GM19035 (cell line): ENCODE results near the gene PTPRD.

ENCODE experiments used
- ATAC-seq: cut with Tn5 transposase; IDR thresholded peaks from one replicate; pipeline ENCODE4 v1.9.1; 2021; ENCODE audit not compliant: unreplicated experiment

The PTPRD gene

GRCh38 chr9:8389531-8389930 is 2223.3 kb downstream of the PTPRD start:
- ATAC-seq: no peak

GRCh38 chr9:8388132-8388531 is 2224.7 kb downstream of the PTPRD start:
- no peak for ATAC-seq

- ATAC-seq: no peak
These were observed 2228.7 kb downstream of the PTPRD start for GRCh38 chr9:8384091-8384490.

DNA sequence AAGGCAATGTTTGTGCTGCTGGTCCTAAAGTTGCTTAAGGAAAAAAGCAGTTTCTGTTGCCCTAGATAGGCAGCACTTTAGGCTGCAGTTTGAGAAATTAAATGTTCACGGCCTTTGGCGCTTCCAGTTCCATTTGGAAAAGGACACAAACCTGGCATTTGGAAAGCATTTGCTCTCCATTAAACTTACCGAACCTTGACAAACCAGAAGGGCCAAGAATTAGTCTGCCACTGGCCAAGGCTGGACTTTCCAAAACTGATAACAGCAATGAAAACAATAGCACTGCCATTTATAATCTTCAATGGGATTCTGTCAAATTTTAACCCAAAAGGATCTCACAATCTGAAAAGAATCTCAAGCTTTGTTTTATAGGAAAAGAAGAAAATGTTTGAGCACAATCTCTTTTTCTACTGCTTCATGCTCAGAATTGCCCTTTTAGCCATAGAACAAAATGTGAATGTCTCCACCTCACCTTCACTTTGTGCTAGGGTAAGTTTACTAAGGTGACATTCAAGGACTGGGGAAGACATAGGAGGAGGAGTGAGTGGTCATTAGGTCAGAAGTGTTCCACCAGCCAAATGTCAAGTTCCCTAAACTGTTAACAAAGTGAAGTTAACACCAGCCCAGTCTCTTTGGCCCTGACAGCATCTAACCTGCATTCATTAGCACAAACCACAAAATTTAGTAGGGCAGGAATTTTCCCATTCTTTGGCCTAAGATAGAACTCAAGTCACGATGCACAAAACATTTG is 2229.8 kb downstream of the PTPRD start:
- no peak for ATAC-seq

DNA sequence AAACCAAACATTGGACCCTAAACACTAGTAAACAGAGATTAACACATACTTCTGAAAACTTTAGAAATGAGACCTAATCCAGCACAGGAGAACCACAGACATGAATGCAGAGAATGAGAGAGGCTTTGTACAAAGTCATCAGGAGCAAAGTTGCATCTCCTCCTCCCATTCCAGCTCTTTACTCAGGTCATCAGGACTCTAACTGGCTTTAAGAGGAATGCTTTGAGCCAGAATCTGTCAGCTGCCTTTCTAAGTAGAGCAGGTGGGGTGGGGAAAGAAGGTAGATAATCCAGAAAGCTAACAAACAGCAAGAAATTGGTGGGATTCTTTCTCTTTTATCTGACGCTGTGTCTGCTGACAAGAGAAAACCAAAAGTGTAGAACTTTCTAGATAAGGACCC is 2230.5 kb downstream of the PTPRD start:
- no peak for ATAC-seq

GRCh38 chr9:8381601-8382000 is 2231.2 kb downstream of the PTPRD start:
- ATAC-seq: no peak

DNA sequence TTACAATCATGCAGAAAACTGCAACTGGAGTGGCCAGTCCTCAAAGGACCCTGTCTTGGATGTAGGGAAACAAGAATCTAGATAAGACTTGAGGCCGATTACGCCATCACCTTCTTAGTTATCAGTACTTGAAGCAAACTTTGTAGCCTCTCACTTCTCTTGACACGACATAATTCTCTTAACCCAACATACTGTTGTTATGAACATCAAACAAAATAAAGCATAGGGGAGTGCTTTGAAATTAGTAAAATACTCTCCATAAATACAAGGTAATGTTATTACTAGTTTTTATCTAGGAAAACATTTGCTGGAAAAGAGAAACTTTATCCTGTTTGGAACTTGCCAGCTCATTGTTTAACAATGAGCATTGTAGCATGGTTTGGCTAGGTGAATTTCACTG is 2238.3 kb downstream of the PTPRD start:
- no peak for ATAC-seq

DNA sequence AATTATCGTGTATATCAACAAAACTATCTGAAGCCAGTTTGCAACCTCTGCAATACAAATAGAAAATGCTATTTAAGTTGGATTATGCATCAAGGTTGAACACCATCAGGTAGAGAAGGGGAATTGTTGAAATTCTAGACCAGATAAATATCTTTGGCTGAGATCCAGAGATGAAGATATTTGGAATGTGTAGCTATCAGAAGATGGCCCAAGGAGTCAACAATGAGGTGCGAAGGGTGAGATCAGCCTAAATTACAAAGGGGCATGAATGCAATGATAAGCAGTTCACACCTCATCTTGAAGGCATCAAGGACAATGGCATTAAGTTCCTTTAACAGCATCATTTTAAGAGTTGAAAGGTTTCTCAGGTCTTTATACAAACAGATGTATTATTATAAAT is 2241.1 kb downstream of the PTPRD start:
- ATAC-seq: no peak

GRCh38 chr9:8366161-8366926 is 2246.5 kb downstream of the PTPRD start:
- ATAC-seq: no peak

DNA sequence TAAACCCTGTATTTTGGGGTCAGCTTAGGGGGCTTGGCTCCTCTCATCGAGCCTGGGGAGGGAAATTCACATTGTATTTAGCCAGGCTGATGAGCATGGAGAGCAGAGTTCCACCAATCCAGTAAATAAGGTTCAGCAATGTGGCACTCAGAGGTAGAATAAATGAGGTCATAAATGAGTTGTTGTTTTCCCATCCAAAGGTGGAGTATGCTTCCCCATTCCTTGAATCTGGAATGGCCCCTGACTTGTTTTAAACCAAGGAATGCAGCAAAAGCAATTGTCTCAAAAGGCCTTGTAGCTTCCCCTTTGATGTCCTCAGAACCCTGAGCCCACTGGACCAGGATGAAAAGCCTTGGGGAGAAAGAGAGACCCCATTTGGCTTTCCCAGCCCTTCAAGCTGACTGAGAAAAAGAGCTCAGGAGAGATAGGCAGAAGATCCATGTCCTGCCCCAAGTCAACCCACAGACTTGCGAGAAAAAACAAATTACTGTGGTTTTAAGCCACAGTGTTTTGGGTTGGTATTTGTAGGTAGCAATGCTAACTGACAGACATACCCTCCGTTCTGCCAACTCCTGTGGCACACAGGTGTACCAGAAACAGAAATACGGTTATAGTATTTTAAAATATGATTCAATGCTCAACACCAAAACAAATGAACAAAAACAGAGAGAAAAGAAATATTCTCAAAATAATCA is 2247.2 kb downstream of the PTPRD start:
- ATAC-seq: no peak

- no peak for ATAC-seq
These were observed 2247.8 kb downstream of the PTPRD start for GRCh38 chr9:8365029-8365428.

DNA sequence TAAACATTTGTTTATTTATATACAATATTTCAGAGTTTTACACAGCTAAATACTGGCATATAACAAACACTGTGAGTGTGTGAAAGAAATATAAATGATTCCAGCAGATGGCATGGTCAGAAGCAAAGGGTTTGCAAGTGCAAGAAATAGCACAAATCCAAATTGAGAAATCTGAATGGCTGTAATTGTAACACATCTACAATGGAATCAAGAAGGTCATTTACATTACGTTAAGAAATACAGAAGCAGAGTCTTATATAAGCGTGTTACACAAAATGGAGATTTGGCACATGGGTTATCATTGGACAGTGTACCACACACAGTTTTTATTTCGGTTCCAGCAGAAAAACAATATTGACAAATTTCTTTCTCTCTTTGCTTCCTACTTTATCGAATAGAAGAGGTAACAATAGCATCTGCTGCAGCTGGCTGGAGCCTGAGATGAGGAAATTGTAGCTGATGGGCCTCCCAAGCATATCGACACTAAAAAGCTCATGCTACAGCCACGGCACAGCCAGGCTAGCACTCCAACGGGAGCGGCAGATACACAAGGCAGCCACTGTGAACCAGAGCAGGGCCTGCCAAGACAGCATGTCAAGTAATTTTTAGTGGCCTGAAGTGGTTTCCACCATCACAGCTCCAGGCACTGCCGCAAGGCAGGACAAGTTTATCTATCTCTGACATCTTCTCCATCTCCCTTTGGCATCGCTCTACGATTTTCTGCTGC is 2248.6 kb downstream of the PTPRD start:
- ATAC-seq: no peak

DNA sequence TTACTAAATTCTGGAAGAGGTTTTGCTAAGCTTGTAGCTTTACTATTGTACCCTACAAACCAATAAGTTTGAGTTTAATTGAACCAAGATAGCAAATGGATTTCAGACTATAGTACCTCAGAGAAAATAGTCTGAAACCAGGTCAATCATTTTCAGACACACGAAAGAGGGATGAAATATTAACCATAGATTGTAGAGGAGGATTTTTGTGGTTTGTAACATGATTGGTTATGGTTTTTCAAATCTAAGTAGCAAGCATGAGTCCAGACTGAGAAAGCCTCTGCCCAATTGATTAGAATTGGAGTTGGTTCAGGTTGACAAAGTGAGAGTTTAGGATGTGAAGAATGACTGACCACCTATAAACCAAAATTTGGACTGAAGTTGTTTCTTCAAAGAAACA is 2250.6 kb downstream of the PTPRD start:
- ATAC-seq: no peak

GRCh38 chr9:8361364-8361763 is 2251.4 kb downstream of the PTPRD start:
- ATAC-seq: no peak

GRCh38 chr9:8356406-8356805 is 2256.4 kb downstream of the PTPRD start:
- no peak for ATAC-seq

DNA sequence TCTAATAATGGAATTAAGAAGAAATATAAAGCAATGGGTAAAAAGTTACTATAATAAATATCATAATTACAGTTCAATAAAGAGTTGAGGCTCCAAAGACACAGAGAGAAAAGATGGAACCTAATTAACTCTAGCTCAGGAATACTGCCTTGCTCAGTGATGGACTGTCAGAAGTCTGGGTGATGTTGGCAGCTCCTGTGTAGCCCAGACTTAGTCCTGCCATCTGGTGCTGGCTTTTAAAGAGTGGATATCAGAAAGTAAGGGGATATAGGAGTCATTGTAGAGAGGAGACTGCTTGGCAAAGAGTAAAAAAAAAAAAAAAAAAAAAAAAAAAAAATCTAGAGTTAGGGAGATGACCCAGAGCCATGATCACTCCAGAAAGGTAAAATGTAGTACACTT is 2261.4 kb downstream of the PTPRD start:
- ATAC-seq: no peak

- no peak for ATAC-seq
These were observed 2262.9 kb downstream of the PTPRD start for GRCh38 chr9:8349901-8350300.

GRCh38 chr9:8349376-8349775 is 2263.4 kb downstream of the PTPRD start:
- no peak for ATAC-seq

- no peak for ATAC-seq
These were observed 2264.0 kb downstream of the PTPRD start for GRCh38 chr9:8348756-8349155.

DNA sequence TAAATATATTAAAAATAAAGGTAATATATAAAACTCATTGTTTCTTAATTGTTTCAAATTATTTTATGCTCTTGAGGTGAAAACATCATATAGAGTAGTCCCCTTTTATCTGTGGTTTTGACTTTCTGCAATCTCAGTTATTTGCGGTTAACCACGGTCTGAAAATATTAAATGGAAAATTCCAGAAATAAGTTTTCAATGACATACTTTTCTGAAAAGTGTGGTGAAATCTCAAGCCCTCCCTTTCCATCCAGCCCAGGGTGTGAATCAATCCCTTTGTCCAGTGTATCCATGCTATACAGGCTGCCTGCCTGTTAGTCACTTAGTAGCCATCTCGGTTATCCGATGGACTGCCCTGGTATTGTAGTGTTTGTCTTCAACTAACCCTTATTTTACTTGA is 2266.5 kb downstream of the PTPRD start:
- no peak for ATAC-seq

DNA sequence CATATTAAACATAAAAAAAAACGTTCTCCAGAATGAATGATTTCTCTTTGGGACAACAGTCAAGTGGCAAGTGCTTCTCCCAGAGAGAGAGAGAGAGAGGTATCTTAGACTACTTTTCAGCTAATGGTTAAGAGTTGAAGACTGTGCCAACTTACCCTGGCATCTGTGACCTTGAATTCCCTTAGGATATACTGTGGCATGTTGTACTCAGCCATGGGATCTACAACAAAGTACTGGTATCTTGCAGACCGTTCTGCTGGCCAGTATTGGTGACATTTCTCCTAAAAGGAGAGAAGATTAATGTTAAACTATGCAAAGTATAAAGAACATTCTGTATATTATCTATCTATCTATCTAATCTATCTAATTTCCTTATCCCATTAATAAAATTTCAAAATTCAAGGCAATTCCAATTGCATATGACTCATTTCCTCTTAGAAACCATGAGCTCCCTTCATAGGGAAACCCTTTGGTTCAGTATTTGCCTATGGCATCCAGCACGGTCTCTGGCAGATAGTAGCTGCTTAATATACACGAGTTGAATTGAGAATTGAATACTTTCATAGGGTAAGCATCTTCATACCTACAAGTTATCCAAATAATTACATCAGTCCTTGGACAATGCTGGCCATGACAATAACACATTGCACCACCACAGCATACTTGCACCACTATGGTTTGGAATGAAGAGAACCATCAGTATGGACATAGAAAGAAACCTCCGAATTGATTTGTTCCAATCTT is 2273.9 kb downstream of the PTPRD start:
- ATAC-seq: no peak
